NB4 (cell line): Measurements from ENCODE around the gene CAMSAP1.

Experiments used
- DNase-seq: peaks from one replicate; pipeline ENCODE4 v3.0.0; 2010; ENCODE audit warnings: low read depth
- H3K4me3 ChIP-seq: one replicate; pipeline ENCODE4 v1.5.1; 2011; ENCODE audit warnings: mild to moderate bottlenecking, low read depth, low read length, moderate library complexity
- MYC ChIP-seq: IDR thresholded peaks from 2 replicates; pipeline ENCODE4 v1.6.1; 2011; ENCODE audit warnings: low read depth, low read length
- POLR2A ChIP-seq: IDR thresholded peaks from 2 replicates; pipeline ENCODE4 v1.6.1; 2011; ENCODE audit warnings: mild to moderate bottlenecking; ENCODE audit not compliant: insufficient read length; ENCODE audit errors: extremely low read depth
- TF ChIP-seq, protein P1 (sequence below): IDR thresholded peaks from 2 replicates; pipeline ENCODE4 v1.6.1; 2011; ENCODE audit warnings: low read depth, low read length
- TF ChIP-seq, protein P2 (sequence below): IDR thresholded peaks from one replicate; pipeline ENCODE4 v1.5.1; 2012; ENCODE audit warnings: low read depth, low read length

Gene CAMSAP1

DNA sequence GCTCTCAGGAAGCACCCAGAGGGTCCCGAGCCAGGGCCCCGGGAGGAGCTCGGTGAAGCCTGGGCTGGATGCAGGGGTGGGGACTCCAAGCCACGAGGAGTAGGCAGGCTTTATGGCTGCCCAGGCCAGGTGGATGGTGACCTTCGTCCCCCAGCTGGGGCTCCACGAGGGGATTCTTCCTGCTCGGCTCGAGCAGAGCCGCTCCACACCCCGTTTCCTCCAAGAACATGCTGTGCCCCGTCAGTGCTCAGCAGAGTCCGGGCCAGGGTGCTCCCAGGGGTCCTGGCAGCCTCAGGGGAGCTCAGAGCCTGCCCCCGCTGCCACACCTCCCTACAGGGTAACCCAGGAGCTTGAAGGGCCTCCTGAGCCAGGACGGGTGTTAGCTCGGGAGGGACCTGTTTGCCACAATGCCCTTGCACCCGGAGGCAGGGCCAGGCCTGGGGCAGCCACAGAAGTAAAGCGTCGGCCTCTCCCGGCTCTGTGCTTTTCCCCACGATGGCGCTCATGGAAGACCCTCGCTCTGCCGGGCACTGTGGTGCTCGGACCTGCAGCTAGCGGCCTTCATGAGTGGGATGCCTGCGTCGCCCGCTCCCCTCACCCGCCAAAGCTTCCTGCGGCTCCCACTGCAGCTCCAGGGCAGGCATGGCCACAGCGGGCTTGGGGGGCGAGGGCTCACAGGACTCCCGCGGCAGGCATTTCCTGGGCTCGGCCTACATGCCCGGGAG, 118.6 kb downstream of the CAMSAP1 start:
- no peak for DNase-seq
- H3K4me3 ChIP-seq = no peak overlapping the region
- no peak for TF ChIP-seq POLR2A
- TF ChIP-seq, protein P1, sequence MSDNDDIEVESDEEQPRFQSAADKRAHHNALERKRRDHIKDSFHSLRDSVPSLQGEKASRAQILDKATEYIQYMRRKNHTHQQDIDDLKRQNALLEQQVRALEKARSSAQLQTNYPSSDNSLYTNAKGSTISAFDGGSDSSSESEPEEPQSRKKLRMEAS = no peak
- TF ChIP-seq, protein P2, sequence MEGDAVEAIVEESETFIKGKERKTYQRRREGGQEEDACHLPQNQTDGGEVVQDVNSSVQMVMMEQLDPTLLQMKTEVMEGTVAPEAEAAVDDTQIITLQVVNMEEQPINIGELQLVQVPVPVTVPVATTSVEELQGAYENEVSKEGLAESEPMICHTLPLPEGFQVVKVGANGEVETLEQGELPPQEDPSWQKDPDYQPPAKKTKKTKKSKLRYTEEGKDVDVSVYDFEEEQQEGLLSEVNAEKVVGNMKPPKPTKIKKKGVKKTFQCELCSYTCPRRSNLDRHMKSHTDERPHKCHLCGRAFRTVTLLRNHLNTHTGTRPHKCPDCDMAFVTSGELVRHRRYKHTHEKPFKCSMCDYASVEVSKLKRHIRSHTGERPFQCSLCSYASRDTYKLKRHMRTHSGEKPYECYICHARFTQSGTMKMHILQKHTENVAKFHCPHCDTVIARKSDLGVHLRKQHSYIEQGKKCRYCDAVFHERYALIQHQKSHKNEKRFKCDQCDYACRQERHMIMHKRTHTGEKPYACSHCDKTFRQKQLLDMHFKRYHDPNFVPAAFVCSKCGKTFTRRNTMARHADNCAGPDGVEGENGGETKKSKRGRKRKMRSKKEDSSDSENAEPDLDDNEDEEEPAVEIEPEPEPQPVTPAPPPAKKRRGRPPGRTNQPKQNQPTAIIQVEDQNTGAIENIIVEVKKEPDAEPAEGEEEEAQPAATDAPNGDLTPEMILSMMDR = no peak
- no peak for TF ChIP-seq MYC

GRCh38 chr9:135787776-135788575, 119.4 kb downstream of the CAMSAP1 start:
- TF ChIP-seq, protein P2 = no peak
- TF ChIP-seq MYC (no peak), POLR2A (no peak)
- TF ChIP-seq, protein P1 = no peak
- DNase-seq = no peak
- H3K4me3 ChIP-seq = no peak overlapping the region

DNA sequence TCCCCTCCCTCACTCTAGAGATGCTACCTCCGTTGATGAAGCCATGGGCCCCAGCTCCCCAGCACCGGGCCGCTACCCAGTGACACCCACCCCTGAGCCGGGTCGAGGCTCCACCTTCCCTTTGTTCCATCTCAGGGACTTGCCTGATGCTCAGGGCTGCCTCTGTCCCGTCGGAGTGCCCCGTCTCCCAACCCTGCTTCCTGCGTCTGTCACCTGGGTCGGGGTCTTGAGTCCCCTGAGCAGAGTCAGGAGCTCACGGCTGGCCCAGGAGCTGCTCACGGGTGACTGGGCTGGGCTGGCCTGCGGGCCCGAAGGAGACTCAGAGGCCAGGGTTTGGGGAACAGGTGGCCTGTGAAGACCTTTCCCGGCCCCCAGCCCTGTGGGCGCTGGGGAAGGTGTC, 120.0 kb downstream of the CAMSAP1 start:
- no peak for DNase-seq
- TF ChIP-seq, protein P1 = no peak
- TF ChIP-seq POLR2A = no peak
- no peak for TF ChIP-seq MYC
- TF ChIP-seq, protein P2 = no peak
- no peak overlapping the region for H3K4me3 ChIP-seq

DNA sequence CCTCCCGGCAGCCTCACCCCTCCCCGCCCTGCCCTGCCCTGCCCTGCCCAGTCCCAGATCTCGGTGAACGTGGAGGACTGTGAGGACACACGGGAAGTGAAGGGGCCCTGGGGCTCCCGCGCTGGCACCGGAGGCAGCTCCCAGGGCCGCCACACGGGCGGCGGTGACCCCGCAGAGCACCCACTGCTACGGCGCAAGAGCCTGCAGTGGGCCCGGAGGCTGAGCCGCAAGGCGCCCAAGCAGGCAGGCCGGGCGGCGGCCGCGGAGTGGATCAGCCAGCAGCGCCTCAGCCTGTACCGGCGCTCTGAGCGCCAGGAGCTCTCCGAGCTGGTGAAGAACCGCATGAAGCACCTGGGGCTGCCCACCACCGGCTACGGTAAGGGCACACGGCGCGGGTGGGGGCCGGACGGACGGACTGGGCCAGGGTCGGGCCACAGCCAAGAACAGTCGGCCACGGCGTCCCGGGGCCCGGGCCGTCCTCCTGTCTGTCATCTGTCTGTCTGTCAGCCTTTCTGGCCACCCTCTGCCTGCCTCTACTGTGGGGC, 121.1 kb downstream of the CAMSAP1 start:
- H3K4me3 ChIP-seq = no peak overlapping the region
- TF ChIP-seq, protein P1 = no peak
- TF ChIP-seq POLR2A (no peak), MYC (no peak)
- TF ChIP-seq, protein P2 = no peak
- no peak for DNase-seq

GRCh38 chr9:135785013-135785575, 122.3 kb downstream of the CAMSAP1 start:
- TF ChIP-seq POLR2A = no peak
- TF ChIP-seq, protein P2 = no peak
- TF ChIP-seq MYC = no peak
- TF ChIP-seq, protein P1 = no peak
- no peak for DNase-seq
- H3K4me3 ChIP-seq = no peak overlapping the region
